HepG2 (cell line): ENCODE data around the gene SULT6B1. TPM values are rescaled to one million over a fixed set of nuclear protein-coding genes. Genes with fewer than 3 reads are reported as not detected.

Experiments used
- CEBPG ChIP-seq: IDR thresholded peaks from 2 replicates; pipeline ENCODE4 v1.6.1; 2016
- ELF3 ChIP-seq: IDR thresholded peaks from 2 replicates; pipeline ENCODE4 v1.6.1; 2016; ENCODE audit warnings: missing genetic modification reagents, missing compliant biosample characterization
- GATAD2A ChIP-seq: IDR thresholded peaks from 2 replicates; pipeline ENCODE4 v1.6.1; 2016
- GMEB1 ChIP-seq: sonication (generic); formaldehyde crosslinking; IDR thresholded peaks from 2 replicates; pipeline ENCODE4 v1.5.1; 2020; ENCODE audit warnings: missing genetic modification reagents, mild to moderate bottlenecking, borderline replicate concordance
- HDAC1 ChIP-seq: sonication (generic); formaldehyde crosslinking; IDR thresholded peaks from 2 replicates; pipeline ENCODE4 v1.5.1; 2020; ENCODE audit warnings: mild to moderate bottlenecking, missing genetic modification reagents
- KDM3A ChIP-seq: IDR thresholded peaks from 2 replicates; pipeline ENCODE4 v1.6.1; 2018; ENCODE audit warnings: low read depth, missing compliant biosample characterization
- MIER2 ChIP-seq: IDR thresholded peaks from 2 replicates; pipeline ENCODE4 v1.6.1; 2016; ENCODE audit warnings: missing biosample characterization, missing genetic modification reagents
- MZF1 ChIP-seq: sonication (generic); formaldehyde crosslinking; IDR thresholded peaks from 2 replicates; pipeline ENCODE4 v1.8.1; 2023; ENCODE audit warnings: mild to moderate bottlenecking, missing genetic modification reagents, borderline replicate concordance
- SALL1 ChIP-seq: sonication (generic); formaldehyde crosslinking; IDR thresholded peaks from 2 replicates; pipeline ENCODE4 v1.8.0; 2022; ENCODE audit warnings: mild to moderate bottlenecking, missing genetic modification reagents
- SMC3 ChIP-seq: IDR thresholded peaks from 2 replicates; pipeline ENCODE4 v1.6.1; 2011; ENCODE audit warnings: low read length, improper control_type of control experiment
- SYNCRIP ChIP-seq: fragments of 200-400 bp; formaldehyde crosslinking; IDR thresholded peaks from 2 replicates; pipeline ENCODE4 v1.6.1; 2018; ENCODE audit warnings: mild to moderate bottlenecking, low read depth, low read length; ENCODE audit not compliant: insufficient read depth
- THYN1 ChIP-seq: sonication (generic); formaldehyde crosslinking; IDR thresholded peaks from 2 replicates; pipeline ENCODE4 v1.8.1; 2023; ENCODE audit warnings: low read depth, mild to moderate bottlenecking, moderate library complexity, missing genetic modification reagents, borderline replicate concordance
- ZFP36L1 ChIP-seq: sonication (generic); formaldehyde crosslinking; IDR thresholded peaks from 2 replicates; pipeline ENCODE4 v1.8.0; 2022; ENCODE audit warnings: mild to moderate bottlenecking, missing genetic modification reagents, moderate library complexity
- ZNF3 ChIP-seq: IDR thresholded peaks from 2 replicates; pipeline ENCODE4 v1.7.0; 2017; ENCODE audit warnings: inconsistent platforms
- ZNF407 ChIP-seq: sonication (generic); formaldehyde crosslinking; IDR thresholded peaks from one replicate; pipeline ENCODE4 v1.5.1; 2020; ENCODE audit warnings: mild to moderate bottlenecking, missing genetic modification reagents; ENCODE audit errors: not compliant biosample characterization
- ZNF503 ChIP-seq: sonication (generic); formaldehyde crosslinking; IDR thresholded peaks from 2 replicates; pipeline ENCODE4 v1.4.0; 2020; ENCODE audit warnings: missing genetic modification reagents
- ZNF670 ChIP-seq: sonication (generic); formaldehyde crosslinking; IDR thresholded peaks from 2 replicates; pipeline ENCODE4 v1.8.0; 2022; ENCODE audit warnings: mild to moderate bottlenecking, missing genetic modification reagents, borderline replicate concordance
- ZNF672 ChIP-seq: sonication (generic); formaldehyde crosslinking; IDR thresholded peaks from 2 replicates; pipeline ENCODE4 v1.8.1; 2022; ENCODE audit warnings: missing genetic modification reagents
- polyA plus RNA-seq, 8 experiments: library from polyadenylated mRNA; depleted of rRNA in 3 of 8; stranded (reverse) in 7 of 8; unstranded in 1 of 8; fragments of >200 nt; fragmentation: Illumina TruSeq in 4 of 8; extraction: Trizol in 4 of 8; gene quantifications; 2 replicates each; pipeline versions ENCODE4 v1.2.1 to v1.2.3, GENCODE V29; 2011 to 2016; ENCODE audit warnings: low read depth in 4 of 8, missing spikeins in 1 of 8, mixed read lengths in 1 of 8; ENCODE audit not compliant: insufficient read depth in 1 of 8
- total RNA-seq, 5 experiments: library from RNA; depleted of rRNA; stranded (reverse); fragments of >200 nt; fragmentation: Illumina TruSeq; extraction: Trizol; gene quantifications; 2 replicates each; pipeline ENCODE4 v1.2.3, GENCODE V29; 2016; ENCODE audit warnings: low read depth in 1 of 5
- TF ChIP-seq, protein P1 (sequence below): IDR thresholded peaks from 2 replicates; pipeline ENCODE4 v1.6.1; 2012; ENCODE audit warnings: inconsistent platforms

SULT6B1 gene
- total and polyA plus RNA-seq, 2 of the 13 experiments (the other 11 are each of a cell fraction or from before 2014, with no cell fraction given): not detected

- TF ChIP-seq ZNF407 (no peak), GATAD2A (CRISPR knock-in tag) (0 out of 2 replicates have a peak, but pooled peaks have one; percentile 25), ZNF3 (CRISPR knock-in tag) (0 out of 2 replicates have a peak, but pooled peaks have one; percentile 38), ZNF670 (CRISPR knock-in tag) (no peak), SYNCRIP (no peak), SALL1 (CRISPR knock-in tag) (no peak), SMC3 (peak; percentile 67), ZNF503 (no peak), MIER2 (CRISPR knock-in tag) (no peak), ZNF672 (CRISPR knock-in tag) (no peak), ELF3 (CRISPR knock-in tag) (no peak), GMEB1 (no peak), MZF1 (CRISPR knock-in tag) (no peak), HDAC1 (CRISPR knock-in tag) (no peak), CEBPG (peak; percentile 72), KDM3A (CRISPR knock-in tag) (0 out of 2 replicates have a peak, but pooled peaks have one; percentile 23), THYN1 (CRISPR knock-in tag) (no peak), ZFP36L1 (CRISPR knock-in tag) (no peak)
- TF ChIP-seq, protein P1, sequence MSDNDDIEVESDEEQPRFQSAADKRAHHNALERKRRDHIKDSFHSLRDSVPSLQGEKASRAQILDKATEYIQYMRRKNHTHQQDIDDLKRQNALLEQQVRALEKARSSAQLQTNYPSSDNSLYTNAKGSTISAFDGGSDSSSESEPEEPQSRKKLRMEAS: no peak
Measured at GRCh38 chr2:37168217-37168981, 20.1 kb downstream of the SULT6B1 start (continued).
